Chondrocyte (in vitro differentiated cells): ENCODE measurements around the gene TSSK2. TPM values are rescaled to one million over a fixed set of nuclear protein-coding genes. Genes with fewer than 3 reads are reported as not detected.

Source experiments
- DNase-seq: peaks from one replicate; pipeline ENCODE4 v3.0.0; 2021; ENCODE audit warnings: mixed read lengths, low spot score
- H3K27ac Mint-ChIP-seq: one replicate; pipeline ENCODE4 v1.8.0; 2021; ENCODE audit warnings: mild to moderate bottlenecking, moderate library complexity, mixed read lengths; ENCODE audit not compliant: unreplicated experiment
- H3K27me3 Mint-ChIP-seq: 2 replicates; pipeline ENCODE4 v1.8.0; 2021; ENCODE audit warnings: low read depth, mixed read lengths
- H3K36me3 Mint-ChIP-seq: 2 replicates; pipeline ENCODE4 v1.8.0; 2021; ENCODE audit warnings: low read depth, mixed read lengths
- H3K4me1 Mint-ChIP-seq: 2 replicates; pipeline ENCODE4 v1.8.0; 2021; ENCODE audit warnings: low read depth, mild to moderate bottlenecking, mixed read lengths
- H3K4me3 Mint-ChIP-seq: one replicate; pipeline ENCODE4 v1.8.0; 2021; ENCODE audit warnings: mild to moderate bottlenecking, moderate library complexity, mixed read lengths; ENCODE audit not compliant: unreplicated experiment
- H3K9me3 Mint-ChIP-seq: 2 replicates; pipeline ENCODE4 v1.8.0; 2021; ENCODE audit warnings: low read depth, mixed read lengths
- total RNA-seq: library from RNA; stranded (reverse); gene quantifications from 3 replicates; pipeline ENCODE4 v1.2.1, GENCODE V29; 2021
- TF ChIP-seq, protein P1 (sequence below): fragments of 200-600 bp; sonication (generic); IDR thresholded peaks from 2 replicates; pipeline ENCODE4 v1.5.0; 2021; ENCODE audit warnings: antibody characterized with exemption, mild to moderate bottlenecking, moderate library complexity

Gene TSSK2
- total RNA-seq, 1 donor from 2014 or later: not detected

DNA sequence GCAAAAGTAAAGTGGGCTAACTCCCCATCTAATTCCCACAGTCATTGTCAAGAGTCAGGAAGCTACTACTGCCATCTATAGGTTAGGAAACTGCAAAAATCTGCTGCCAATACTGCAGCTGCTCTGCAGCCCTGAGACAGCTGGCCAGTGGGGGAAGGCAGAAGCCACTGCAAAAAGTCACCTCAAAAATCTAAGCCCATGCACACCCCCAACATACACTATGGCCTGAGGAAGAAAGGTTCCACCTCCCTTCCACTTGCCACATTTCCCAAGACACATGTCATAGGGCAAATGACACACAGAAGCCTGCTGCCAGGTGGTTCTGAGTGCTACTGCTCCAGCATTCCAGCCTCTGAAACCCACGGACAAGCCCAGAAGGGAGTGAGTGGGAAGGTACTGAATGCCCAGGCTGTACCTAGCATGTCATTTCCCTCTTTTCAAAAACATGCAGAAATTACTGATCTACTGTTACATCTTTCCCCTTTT, 45.8 kb upstream of the TSSK2 start:
- no peak for DNase-seq
- H3K27me3 Mint-ChIP-seq: no peaks in the 10 kb centered on the region
- no peak overlapping the region for H3K4me3 Mint-ChIP-seq

DNA sequence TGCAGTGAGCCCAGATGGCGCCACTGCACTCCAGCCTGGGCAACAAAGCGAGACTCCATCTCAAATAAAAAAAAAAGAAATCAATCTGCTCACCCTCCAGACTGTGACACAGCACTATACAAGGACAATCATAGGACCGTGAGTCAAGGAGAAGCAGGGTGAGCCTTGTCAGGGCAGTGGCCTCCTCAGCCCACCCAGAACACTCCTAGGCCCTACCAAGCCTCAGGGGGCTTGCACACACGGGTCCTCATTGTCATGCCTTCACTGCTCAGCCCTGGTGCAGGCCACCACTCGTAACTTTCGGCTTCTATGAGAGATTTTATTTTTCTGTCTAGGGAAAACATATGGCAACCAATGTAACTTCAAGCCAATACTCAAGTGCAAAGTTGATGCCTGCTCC, 44.7 kb upstream of the TSSK2 start:
- Mint-ChIP-seq H3K27ac (peak overlapping the region; percentile 84), H3K9me3 (no peaks in the 10 kb centered on the region), H3K36me3 (peaks cover 10% of the 10 kb centered on the region), H3K4me1 (peaks cover 31% of the 10 kb centered on the region), H3K4me3 (no peak overlapping the region), H3K27me3 (no peaks in the 10 kb centered on the region)
- TF ChIP-seq, protein P1, sequence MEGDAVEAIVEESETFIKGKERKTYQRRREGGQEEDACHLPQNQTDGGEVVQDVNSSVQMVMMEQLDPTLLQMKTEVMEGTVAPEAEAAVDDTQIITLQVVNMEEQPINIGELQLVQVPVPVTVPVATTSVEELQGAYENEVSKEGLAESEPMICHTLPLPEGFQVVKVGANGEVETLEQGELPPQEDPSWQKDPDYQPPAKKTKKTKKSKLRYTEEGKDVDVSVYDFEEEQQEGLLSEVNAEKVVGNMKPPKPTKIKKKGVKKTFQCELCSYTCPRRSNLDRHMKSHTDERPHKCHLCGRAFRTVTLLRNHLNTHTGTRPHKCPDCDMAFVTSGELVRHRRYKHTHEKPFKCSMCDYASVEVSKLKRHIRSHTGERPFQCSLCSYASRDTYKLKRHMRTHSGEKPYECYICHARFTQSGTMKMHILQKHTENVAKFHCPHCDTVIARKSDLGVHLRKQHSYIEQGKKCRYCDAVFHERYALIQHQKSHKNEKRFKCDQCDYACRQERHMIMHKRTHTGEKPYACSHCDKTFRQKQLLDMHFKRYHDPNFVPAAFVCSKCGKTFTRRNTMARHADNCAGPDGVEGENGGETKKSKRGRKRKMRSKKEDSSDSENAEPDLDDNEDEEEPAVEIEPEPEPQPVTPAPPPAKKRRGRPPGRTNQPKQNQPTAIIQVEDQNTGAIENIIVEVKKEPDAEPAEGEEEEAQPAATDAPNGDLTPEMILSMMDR: no peak
- DNase-seq: no peak

More for the DNA sequence above, 45.8 kb upstream of the TSSK2 start:
- TF ChIP-seq, protein P1: peak; percentile 77
- Mint-ChIP-seq H3K27ac (peak overlapping the region; percentile 13), H3K9me3 (no peaks in the 10 kb centered on the region), H3K36me3 (peaks cover 13% of the 10 kb centered on the region), H3K4me1 (peaks cover 37% of the 10 kb centered on the region)

GRCh38 chr22:19086896-19087295, 44.2 kb upstream of the TSSK2 start:
- Mint-ChIP-seq H3K4me3 (no peak overlapping the region), H3K27ac (peak overlapping the region; percentile 84), H3K4me1 (peaks cover 26% of the 10 kb centered on the region), H3K27me3 (no peaks in the 10 kb centered on the region), H3K36me3 (peaks cover 10% of the 10 kb centered on the region), H3K9me3 (no peaks in the 10 kb centered on the region)
- TF ChIP-seq, protein P1: no peak
- no peak for DNase-seq

DNA sequence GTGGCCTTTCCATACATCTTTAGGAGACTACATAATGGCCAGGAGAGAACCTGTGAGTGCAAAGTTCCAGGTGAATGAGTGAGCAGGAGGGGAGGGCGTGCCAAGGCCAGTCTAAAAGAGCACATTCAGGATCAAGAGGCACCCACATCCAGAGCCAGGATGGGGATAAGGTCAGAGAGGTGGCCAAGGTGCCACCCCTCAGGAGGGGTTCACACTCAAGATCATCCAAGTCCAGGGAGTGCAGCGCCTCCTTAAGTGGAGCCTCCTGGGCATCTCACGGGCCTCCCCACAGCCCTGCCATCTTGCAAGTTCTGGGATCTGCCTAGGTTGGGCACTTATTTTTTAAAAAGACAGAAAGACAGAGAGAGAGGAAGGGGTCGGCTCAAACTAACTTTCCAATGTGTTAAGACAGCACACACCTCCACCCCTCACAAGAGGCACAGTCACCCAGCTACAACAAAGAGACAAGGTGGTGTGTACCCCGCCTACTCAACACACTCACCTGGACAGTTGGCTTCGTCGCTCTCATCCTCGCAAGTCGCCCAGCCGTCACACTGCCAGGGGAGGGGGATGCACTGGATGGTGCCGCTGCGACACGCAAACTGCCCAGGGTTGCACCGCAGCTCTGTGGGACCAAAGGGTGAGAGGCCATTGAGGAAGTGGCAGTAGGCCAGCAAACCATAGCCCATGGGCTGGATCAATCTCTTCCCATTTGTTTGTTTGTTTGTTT, 42.1 kb upstream of the TSSK2 start:
- DNase-seq: no peak
- Mint-ChIP-seq H3K27me3 (no peaks in the 10 kb centered on the region), H3K27ac (no peak overlapping the region), H3K4me1 (peaks cover 25% of the 10 kb centered on the region), H3K4me3 (no peak overlapping the region), H3K36me3 (peaks cover 4% of the 10 kb centered on the region), H3K9me3 (no peaks in the 10 kb centered on the region)
- TF ChIP-seq, protein P1: no peak

GRCh38 chr22:19090183-19090582, 40.9 kb upstream of the TSSK2 start:
- no peak for DNase-seq
- Mint-ChIP-seq H3K9me3 (no peaks in the 10 kb centered on the region), H3K4me1 (peaks cover 22% of the 10 kb centered on the region), H3K4me3 (no peak overlapping the region), H3K27ac (no peak overlapping the region), H3K27me3 (no peaks in the 10 kb centered on the region), H3K36me3 (peaks cover 5% of the 10 kb centered on the region)
- TF ChIP-seq, protein P1: no peak
